Spleen (tissue), 11 donors: ENCODE measurements around the gene LMCD1. TPM values are rescaled to one million over a fixed set of nuclear protein-coding genes. Genes with fewer than 3 reads are reported as not detected.

Source experiments
- DNase-seq: peaks from one replicate; pipeline ENCODE4 v3.0.0-alpha.2; 2020
- H3K27ac ChIP-seq, 8 donors: fragments of 200-600 bp; sonication (generic) in 7 of 8; 1 replicate in 4 of 8; 2 replicates in 4 of 8; pipeline versions ENCODE4 v1.5.0 to v1.8.0; 2016 to 2021; ENCODE audit warnings: inconsistent platforms in 4 of 8, mild to moderate bottlenecking in 4 of 8, moderate library complexity in 1 of 8
- H3K27me3 ChIP-seq, 7 donors: fragments of 200-600 bp; sonication (generic) in 6 of 7; replicated peaks in 1 of 7; 1 replicate in 4 of 7; 2 replicates in 3 of 7; pipeline versions ENCODE4 v1.5.0 to v1.8.0; 2016 to 2021; ENCODE audit warnings: inconsistent platforms in 3 of 7, mild to moderate bottlenecking in 1 of 7
- H3K36me3 ChIP-seq, 6 donors: fragments of 200-600 bp; sonication (generic) in 5 of 6; 1 replicate in 4 of 6; 2 replicates in 2 of 6; pipeline versions ENCODE4 v1.5.0 to v1.8.0; 2016 to 2021; ENCODE audit warnings: inconsistent platforms in 2 of 6
- H3K4me1 ChIP-seq, 6 donors: fragments of 200-600 bp; sonication (generic) in 5 of 6; 1 replicate in 3 of 6; 2 replicates in 3 of 6; pipeline versions ENCODE4 v1.5.0 to v1.8.0; 2016 to 2021; ENCODE audit warnings: inconsistent platforms in 3 of 6
- H3K4me3 ChIP-seq, 8 donors: fragments of 200-600 bp; sonication (generic) in 7 of 8; 1 replicate in 4 of 8; 2 replicates in 4 of 8; pipeline versions ENCODE4 v1.5.0 to v1.8.0; 2016 to 2021; ENCODE audit warnings: inconsistent platforms in 4 of 8, mild to moderate bottlenecking in 4 of 8, moderate library complexity in 2 of 8
- H3K9me3 ChIP-seq, 8 donors: fragments of 200-600 bp; sonication (generic) in 7 of 8; 1 replicate in 4 of 8; 2 replicates in 4 of 8; pipeline versions ENCODE4 v1.5.0 to v1.8.0; 2016 to 2021; ENCODE audit warnings: inconsistent platforms in 4 of 8
- POLR2A ChIP-seq, 3 donors: fragments of 450-650 bp; IDR thresholded peaks; one replicate each; pipeline ENCODE4 v1.5.1; 2017; ENCODE audit warnings: antibody characterized with exemption in 3 of 3, mild to moderate bottlenecking in 1 of 3
- POLR2AphosphoS5 ChIP-seq, 3 donors: sonication (generic); formaldehyde crosslinking; IDR thresholded peaks; one replicate each; pipeline ENCODE4 v1.5.1; 2017; ENCODE audit warnings: antibody characterized with exemption in 3 of 3
- WGBS, 5 donors: extraction: QIAGEN DNeasy Blood & Tissue Kit in 3 of 5; methylation state at CpG; one replicate each; pipeline versions ENCODE4 v1.1.5 to v1.1.7; 2013 to 2018; 5-methylcytosine and 5-hydroxymethylcytosine counted together
- intact Hi-C: fragments of 100-400 bp; cut with DNase I; formaldehyde crosslinking; loops from one replicate; pipeline ENCODE4 v1.15.0; 2023; ENCODE audit warnings: low total_unique reads
- polyA plus RNA-seq, 3 donors: library from polyadenylated mRNA; stranded (reverse); fragments of 200-250 nt; gene quantifications; one replicate each; pipeline ENCODE4 v1.2.1, GENCODE V29; 2013
- total RNA-seq, 7 donors: library from RNA; depleted of rRNA in 3 of 7; stranded (reverse); fragments of >200 nt in 3 of 7; fragmentation: NEBNext Ultra II Directional in 4 of 7; extraction: Animal tissue kit (Norgen Biotek cat#: 25700) in 4 of 7; gene quantifications; one replicate each; pipeline versions ENCODE4 v1.1.0 to v1.2.1, GENCODE V29; 2016 to 2021
- TF ChIP-seq, protein P1 (sequence below), 11 experiments: fragments of 200-600 bp in 7 of 11; fragments of 450-650 bp in 4 of 11; sonication (generic) in 4 of 11; IDR thresholded peaks in 8 of 11; conservative IDR thresholded peaks in 3 of 11; 1 replicate in 7 of 11; 2 replicates in 4 of 11; pipeline versions ENCODE4 v1.4.0 to v1.8.0; 2016 to 2021; ENCODE audit warnings: antibody characterized with exemption in 11 of 11, inconsistent platforms in 4 of 11, mild to moderate bottlenecking in 1 of 11
- donor health status: healthy with polysubstance abuse.
- donor health status: DM: no; HTN: no; CAD: no; lungs with moderate emphysema.
- donor health status: DM: no; HTN: no; CAD: no.
- donor health status: Bipolar disorder and iron deficiency.
- donor health status: healthy.
- donor health status: DM: no; HTN: no; CAD: no.
- donor health status: DM: yes; HTN: yes; CAD: no.

Gene LMCD1
- total and polyA plus RNA-seq, 10 donors = 24.5 to 203 (median 78.7) TPM

- peaks cover 0 to 81% (median 10%) of the 10 kb centered on the region in 6 donors for H3K36me3 ChIP-seq
- 86 to 91% (median 90%) methylated on average over 4 to 5 of the region's 5 CpGs for WGBS, 5 donors
- DNase-seq = no peak
- no peak overlapping the region for H3K27ac ChIP-seq
- H3K4me3 ChIP-seq = no peak overlapping the region
- intact Hi-C loops = no loop called here
- no peak for TF ChIP-seq POLR2AphosphoS5 (IDR thresholded peaks at IDR 0.05)
- TF ChIP-seq, protein P1, sequence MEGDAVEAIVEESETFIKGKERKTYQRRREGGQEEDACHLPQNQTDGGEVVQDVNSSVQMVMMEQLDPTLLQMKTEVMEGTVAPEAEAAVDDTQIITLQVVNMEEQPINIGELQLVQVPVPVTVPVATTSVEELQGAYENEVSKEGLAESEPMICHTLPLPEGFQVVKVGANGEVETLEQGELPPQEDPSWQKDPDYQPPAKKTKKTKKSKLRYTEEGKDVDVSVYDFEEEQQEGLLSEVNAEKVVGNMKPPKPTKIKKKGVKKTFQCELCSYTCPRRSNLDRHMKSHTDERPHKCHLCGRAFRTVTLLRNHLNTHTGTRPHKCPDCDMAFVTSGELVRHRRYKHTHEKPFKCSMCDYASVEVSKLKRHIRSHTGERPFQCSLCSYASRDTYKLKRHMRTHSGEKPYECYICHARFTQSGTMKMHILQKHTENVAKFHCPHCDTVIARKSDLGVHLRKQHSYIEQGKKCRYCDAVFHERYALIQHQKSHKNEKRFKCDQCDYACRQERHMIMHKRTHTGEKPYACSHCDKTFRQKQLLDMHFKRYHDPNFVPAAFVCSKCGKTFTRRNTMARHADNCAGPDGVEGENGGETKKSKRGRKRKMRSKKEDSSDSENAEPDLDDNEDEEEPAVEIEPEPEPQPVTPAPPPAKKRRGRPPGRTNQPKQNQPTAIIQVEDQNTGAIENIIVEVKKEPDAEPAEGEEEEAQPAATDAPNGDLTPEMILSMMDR (IDR thresholded peaks at IDR 0.05 in 8 of 11, conservative IDR thresholded peaks at IDR 0.05 in 3 of 11) = no peak
- TF ChIP-seq POLR2A (IDR thresholded peaks at IDR 0.05) = no peak
- no peaks in the 10 kb centered on the region for H3K27me3 ChIP-seq
- no peaks in the 10 kb centered on the region for H3K9me3 ChIP-seq
- H3K4me1 ChIP-seq = peaks cover 0 to 6% (median 0%) of the 10 kb centered on the region in 6 donors
Observed at GRCh38 chr3:8552223-8552762, 50.7 kb downstream of the LMCD1 start.

- TF ChIP-seq POLR2A (IDR thresholded peaks at IDR 0.05) = no peak
- TF ChIP-seq, protein P1 (IDR thresholded peaks at IDR 0.05 in 8 of 11, conservative IDR thresholded peaks at IDR 0.05 in 3 of 11) = no peak
- no peak for TF ChIP-seq POLR2AphosphoS5 (IDR thresholded peaks at IDR 0.05)
- no peak overlapping the region for H3K4me3 ChIP-seq
- peaks cover 0 to 78% (median 10%) of the 10 kb centered on the region in 6 donors for H3K36me3 ChIP-seq
- peaks cover 0 to 6% (median 0%) of the 10 kb centered on the region in 6 donors for H3K4me1 ChIP-seq
- no peaks in the 10 kb centered on the region for H3K27me3 ChIP-seq
- H3K9me3 ChIP-seq = no peaks in the 10 kb centered on the region
- WGBS, 5 donors = 83 to 100% (median 93%) methylated on average over 5 to 6 of the region's 6 CpGs
- no peak for DNase-seq
- no peak overlapping the region for H3K27ac ChIP-seq
- intact Hi-C loops = no loop called here
Observed at GRCh38 chr3:8553405-8553804, 51.8 kb downstream of the LMCD1 start.

DNA sequence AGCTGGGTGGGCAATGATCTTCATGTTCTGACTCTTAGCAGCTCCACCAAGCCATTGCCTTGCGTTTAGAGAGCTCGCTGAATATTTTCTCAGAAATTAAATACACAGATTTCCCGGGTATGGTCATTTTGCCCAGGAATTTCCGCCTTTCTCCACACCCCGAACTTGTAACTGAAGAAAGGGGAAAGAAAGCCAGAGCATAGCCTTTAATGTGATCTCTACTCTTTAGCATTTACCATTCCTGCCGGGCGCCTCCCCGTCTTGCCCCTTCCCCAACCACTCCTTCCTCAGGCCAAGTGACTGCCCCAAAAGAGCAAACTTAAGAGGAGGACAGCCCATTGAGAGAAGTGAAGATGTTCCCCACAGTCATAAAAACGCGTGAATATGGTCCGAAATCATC lies 53.1 kb downstream of the LMCD1 start:
- H3K9me3 ChIP-seq = no peaks in the 10 kb centered on the region
- peaks cover 0 to 72% (median 6%) of the 10 kb centered on the region in 6 donors for H3K36me3 ChIP-seq
- no peaks in the 10 kb centered on the region for H3K27me3 ChIP-seq
- no peak for DNase-seq
- WGBS, 5 donors = 81 to 93% (median 86%) methylated on average over 11 of the region's 11 CpGs
- H3K4me1 ChIP-seq = peaks cover 0 to 6% (median 0%) of the 10 kb centered on the region in 6 donors
- no peak overlapping the region for H3K4me3 ChIP-seq
- peak overlapping the region in 5 of 8 donors; percentile 32 to 61 (median 53) for H3K27ac ChIP-seq
- intact Hi-C loops = no loop called here
- TF ChIP-seq, protein P1 (IDR thresholded peaks at IDR 0.05 in 8 of 11, conservative IDR thresholded peaks at IDR 0.05 in 3 of 11) = no peak
- no peak for TF ChIP-seq POLR2AphosphoS5 (IDR thresholded peaks at IDR 0.05)
- TF ChIP-seq POLR2A (IDR thresholded peaks at IDR 0.05) = no peak

- H3K27me3 ChIP-seq = no peaks in the 10 kb centered on the region
- H3K9me3 ChIP-seq = no peaks in the 10 kb centered on the region
- H3K4me1 ChIP-seq = peaks cover 0 to 6% (median 0%) of the 10 kb centered on the region in 6 donors
- 58 to 84% (median 79%) methylated on average over 7 to 8 of the region's 8 CpGs for WGBS, 5 donors
- peaks cover 0 to 67% (median 7%) of the 10 kb centered on the region in 6 donors for H3K36me3 ChIP-seq
- peak overlapping the region in 6 of 8 donors; percentile 23 to 61 (median 52) for H3K27ac ChIP-seq
- TF ChIP-seq, protein P1 (IDR thresholded peaks at IDR 0.05 in 8 of 11, conservative IDR thresholded peaks at IDR 0.05 in 3 of 11) = no peak
- TF ChIP-seq POLR2A (IDR thresholded peaks at IDR 0.05) (no peak), POLR2AphosphoS5 (IDR thresholded peaks at IDR 0.05) (peak in 1 of 3 donors; percentile 27)
- no peak for DNase-seq
- no peak overlapping the region for H3K4me3 ChIP-seq
- intact Hi-C loops = no loop called here
Observed at GRCh38 chr3:8555113-8555661, 53.6 kb downstream of the LMCD1 start.
